Kidney (tissue), 14 donors: ENCODE results near the gene MYL5. TPM values are rescaled to one million over a fixed set of nuclear protein-coding genes. Genes with fewer than 3 reads are reported as not detected.
A peak's percentile ranks its signal among the peaks of the same experiment; 100 is the strongest.

Experiments used
- DNase-seq, 5 donors: peaks; one replicate each; pipeline ENCODE4 v3.0.0-alpha.2; 2013 to 2020
- FAIRE-seq: peaks from 2 replicates; lab custom pipeline; 2012; peaks lifted over from hg19 to GRCh38; lab: Jason Lieb, UNC
- H3K27ac ChIP-seq, 2 donors: one replicate each; pipeline ENCODE4 v1.7.0; 2013; ENCODE audit warnings: low read depth in 2 of 2, low read length in 2 of 2, inconsistent platforms in 1 of 2
- H3K27me3 ChIP-seq: one replicate; pipeline ENCODE4 v1.7.1; 2013; ENCODE audit warnings: low read length, inconsistent platforms; ENCODE audit not compliant: control insufficient read depth, insufficient read depth
- H3K36me3 ChIP-seq, 3 donors: one replicate each; pipeline versions ENCODE4 v1.7.0 to v1.7.1; 2013; ENCODE audit warnings: low read length in 3 of 3, control low read depth in 1 of 3, inconsistent platforms in 1 of 3; ENCODE audit not compliant: insufficient read depth in 3 of 3, control insufficient read depth in 2 of 3
- H3K4me1 ChIP-seq, 3 donors: one replicate each; pipeline versions ENCODE4 v1.7.0 to v1.7.1; 2013; ENCODE audit warnings: low read length in 3 of 3, inconsistent platforms in 1 of 3, low read depth in 1 of 3; ENCODE audit not compliant: control insufficient read depth in 2 of 3, insufficient read depth in 2 of 3
- H3K4me3 ChIP-seq, 3 donors: one replicate each; pipeline versions ENCODE4 v1.7.0 to v1.8.1; 2013; ENCODE audit warnings: low read length in 3 of 3, control low read depth in 1 of 3, inconsistent platforms in 1 of 3
- H3K9ac ChIP-seq, 3 donors: one replicate each; pipeline versions ENCODE4 v1.7.0 to v1.7.1; 2013; ENCODE audit warnings: low read length in 3 of 3, control low read depth in 1 of 3, inconsistent platforms in 1 of 3
- H3K9me3 ChIP-seq, 3 donors: one replicate each; pipeline versions ENCODE4 v1.7.0 to v1.7.1; 2013; ENCODE audit warnings: low read length in 3 of 3, control low read depth in 1 of 3, inconsistent platforms in 1 of 3; ENCODE audit not compliant: control insufficient read depth in 2 of 3, insufficient read depth in 1 of 3
- intact Hi-C: fragments of 100-400 bp; cut with DNase I; formaldehyde crosslinking; loops from one replicate; pipeline ENCODE4 v1.11.1; 2022
- polyA plus RNA-seq: library from polyadenylated mRNA; stranded (reverse); fragments of 350-450 nt; fragmentation: Illumina TruSeq; extraction: RNeasy Lipid Tissue Mini Kit (QIAGEN cat#74804); gene quantifications from one replicate; pipeline ENCODE4 v1.2.3, GENCODE V29; 2014; ENCODE audit warnings: low read depth, low replicate concordance; ENCODE audit not compliant: insufficient read depth
- total RNA-seq: library from RNA; stranded (reverse); fragmentation: NEBNext Ultra II Directional; extraction: Animal tissue kit (Norgen Biotek cat#: 25700); gene quantifications from one replicate; pipeline ENCODE4 v1.2.1, GENCODE V29; 2021
- TF ChIP-seq, protein P1 (sequence below): IDR thresholded peaks from 3 replicates; pipeline ENCODE4 v1.5.1; 2012; ENCODE audit warnings: mild to moderate bottlenecking, moderate library complexity, borderline replicate concordance; ENCODE audit not compliant: insufficient read depth; ENCODE audit errors: extremely low read depth
- donor health status: control.
- donor health status: control.
- donor health status: control.
- donor health status: control.
- donor health status: control.
- donor health status: DM: yes; HTN: yes; CAD: no.
- donor health status: Normal renal cell carcinoma (clear cell type).

MYL5 gene
- total and polyA plus RNA-seq, 2 donors from 2014 or later: 17.9 to 29.6 TPM

- DNase-seq (peak in 2 of 5 donors; percentile 16 to 56), FAIRE-seq (no peak)
- Histone ChIP-seq H3K27me3 (no peaks in the 10 kb centered on the region), H3K27ac (no peak overlapping the region), H3K4me3 (no peak overlapping the region), H3K9me3 (peaks cover 0 to 2% (median 0%) of the 10 kb centered on the region in 3 donors), H3K4me1 (peaks cover 0 to 4% (median 0%) of the 10 kb centered on the region in 3 donors), H3K36me3 (no peaks in the 10 kb centered on the region), H3K9ac (no peak overlapping the region)
- intact Hi-C loops: no loop called here
- TF ChIP-seq, protein P1, sequence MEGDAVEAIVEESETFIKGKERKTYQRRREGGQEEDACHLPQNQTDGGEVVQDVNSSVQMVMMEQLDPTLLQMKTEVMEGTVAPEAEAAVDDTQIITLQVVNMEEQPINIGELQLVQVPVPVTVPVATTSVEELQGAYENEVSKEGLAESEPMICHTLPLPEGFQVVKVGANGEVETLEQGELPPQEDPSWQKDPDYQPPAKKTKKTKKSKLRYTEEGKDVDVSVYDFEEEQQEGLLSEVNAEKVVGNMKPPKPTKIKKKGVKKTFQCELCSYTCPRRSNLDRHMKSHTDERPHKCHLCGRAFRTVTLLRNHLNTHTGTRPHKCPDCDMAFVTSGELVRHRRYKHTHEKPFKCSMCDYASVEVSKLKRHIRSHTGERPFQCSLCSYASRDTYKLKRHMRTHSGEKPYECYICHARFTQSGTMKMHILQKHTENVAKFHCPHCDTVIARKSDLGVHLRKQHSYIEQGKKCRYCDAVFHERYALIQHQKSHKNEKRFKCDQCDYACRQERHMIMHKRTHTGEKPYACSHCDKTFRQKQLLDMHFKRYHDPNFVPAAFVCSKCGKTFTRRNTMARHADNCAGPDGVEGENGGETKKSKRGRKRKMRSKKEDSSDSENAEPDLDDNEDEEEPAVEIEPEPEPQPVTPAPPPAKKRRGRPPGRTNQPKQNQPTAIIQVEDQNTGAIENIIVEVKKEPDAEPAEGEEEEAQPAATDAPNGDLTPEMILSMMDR: no peak
These were observed 47.9 kb upstream of the MYL5 start for GRCh38 chr4:626201-627091.

DNA sequence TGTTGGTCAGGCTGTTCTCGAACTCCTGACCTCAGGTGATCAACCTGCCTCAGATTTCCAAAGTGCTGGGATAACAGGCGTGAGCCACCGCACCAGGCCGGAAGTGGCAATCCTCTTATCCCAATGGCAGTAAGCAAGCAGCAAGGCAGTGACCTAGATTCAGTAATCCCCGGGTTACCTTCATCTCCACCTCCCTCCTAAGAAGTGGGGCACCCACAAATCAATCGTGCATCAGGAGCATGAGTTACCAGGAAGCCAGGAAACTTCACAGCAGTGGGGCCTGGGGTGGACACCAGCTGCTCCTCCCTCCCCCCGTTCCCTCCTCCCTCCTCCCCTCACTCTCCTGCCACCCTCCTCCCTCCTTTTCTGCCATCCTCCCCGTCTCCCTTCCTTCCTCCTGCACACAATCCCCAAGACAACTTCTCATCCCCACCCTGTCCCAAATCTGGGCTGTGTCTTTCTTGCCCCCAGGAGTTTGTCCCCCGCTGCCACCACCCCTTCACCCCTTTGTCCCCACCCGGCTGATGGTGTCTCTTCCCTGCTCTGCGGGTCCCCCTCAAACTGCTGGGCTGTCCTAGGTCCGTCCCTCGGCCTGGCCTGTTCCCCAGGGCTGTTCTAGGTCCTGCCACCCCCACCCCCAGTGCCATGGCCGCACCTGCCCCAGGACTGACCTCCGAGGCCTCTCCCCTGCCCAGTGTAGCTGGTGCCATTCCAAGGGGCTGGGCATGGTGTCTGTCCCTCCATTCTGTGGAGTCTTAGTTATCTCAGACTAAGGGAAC, 46.8 kb upstream of the MYL5 start:
- Histone ChIP-seq H3K9me3 (peaks cover 0 to 4% (median 2%) of the 10 kb centered on the region in 3 donors), H3K27me3 (no peaks in the 10 kb centered on the region), H3K4me1 (peaks cover 0 to 4% (median 0%) of the 10 kb centered on the region in 3 donors), H3K9ac (no peak overlapping the region), H3K4me3 (no peak overlapping the region), H3K36me3 (no peaks in the 10 kb centered on the region), H3K27ac (no peak overlapping the region)
- FAIRE-seq (no peak), DNase-seq (peak in 2 of 5 donors; percentile 7 to 42)
- TF ChIP-seq, protein P1: no peak
- intact Hi-C loops: no loop called here

DNA sequence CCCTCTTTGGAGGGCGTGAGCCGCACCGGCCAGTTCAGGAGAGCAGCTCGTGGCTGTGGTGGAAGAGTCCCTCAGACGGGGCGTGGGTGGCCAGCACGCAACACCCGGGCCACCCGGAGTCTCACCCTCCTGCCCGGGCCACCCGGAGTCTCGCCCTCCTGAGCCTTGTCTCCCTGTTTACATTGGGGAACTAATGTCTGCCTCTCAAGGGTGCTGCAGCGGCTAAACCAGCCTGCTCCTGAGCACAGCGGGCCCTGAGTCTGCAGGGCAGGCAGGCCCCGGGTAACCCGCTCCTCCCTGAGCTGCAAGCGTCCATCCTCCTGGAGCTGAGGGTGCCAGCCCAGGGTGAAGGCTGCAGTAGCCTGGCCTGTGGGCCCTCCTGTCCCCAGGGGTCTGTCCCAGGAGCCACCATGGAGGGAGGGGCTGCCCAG, 46.0 kb upstream of the MYL5 start:
- Histone ChIP-seq H3K27ac (no peak overlapping the region), H3K4me1 (peaks cover 0 to 4% (median 0%) of the 10 kb centered on the region in 3 donors), H3K9me3 (peaks cover 0 to 4% (median 2%) of the 10 kb centered on the region in 3 donors), H3K4me3 (no peak overlapping the region), H3K9ac (no peak overlapping the region), H3K36me3 (no peaks in the 10 kb centered on the region), H3K27me3 (no peaks in the 10 kb centered on the region)
- intact Hi-C loops: no loop called here
- TF ChIP-seq, protein P1: no peak
- DNase-seq (no peak), FAIRE-seq (no peak)
